ENCODE results near the gene PNLIPRP1.

Gene PNLIPRP1

DNA sequence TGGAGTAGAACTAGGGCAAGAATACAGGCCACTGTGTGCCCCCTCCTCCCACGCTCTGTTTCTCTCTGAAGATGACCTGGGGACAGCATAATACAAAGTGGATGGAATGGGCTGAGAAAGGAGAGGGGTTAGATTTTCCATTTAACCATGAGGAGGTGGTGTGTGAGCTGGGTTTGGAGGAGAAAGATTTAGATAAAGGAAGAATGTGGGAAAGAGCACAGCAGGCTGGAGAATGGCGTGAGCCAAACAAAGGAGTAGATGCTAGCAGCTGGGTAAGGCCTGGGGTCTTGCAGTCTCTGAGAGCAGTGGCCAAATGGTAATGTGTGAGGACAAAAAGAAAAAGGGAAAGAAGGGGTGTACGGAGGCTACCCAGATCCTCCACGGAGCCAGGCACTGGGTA, 38.6 kb downstream of the PNLIPRP1 start:
- no peak overlapping the region for H3K4me3 ChIP-seq (ENCODE audit: low read depth, low read length)
- TF ChIP-seq, protein P1, sequence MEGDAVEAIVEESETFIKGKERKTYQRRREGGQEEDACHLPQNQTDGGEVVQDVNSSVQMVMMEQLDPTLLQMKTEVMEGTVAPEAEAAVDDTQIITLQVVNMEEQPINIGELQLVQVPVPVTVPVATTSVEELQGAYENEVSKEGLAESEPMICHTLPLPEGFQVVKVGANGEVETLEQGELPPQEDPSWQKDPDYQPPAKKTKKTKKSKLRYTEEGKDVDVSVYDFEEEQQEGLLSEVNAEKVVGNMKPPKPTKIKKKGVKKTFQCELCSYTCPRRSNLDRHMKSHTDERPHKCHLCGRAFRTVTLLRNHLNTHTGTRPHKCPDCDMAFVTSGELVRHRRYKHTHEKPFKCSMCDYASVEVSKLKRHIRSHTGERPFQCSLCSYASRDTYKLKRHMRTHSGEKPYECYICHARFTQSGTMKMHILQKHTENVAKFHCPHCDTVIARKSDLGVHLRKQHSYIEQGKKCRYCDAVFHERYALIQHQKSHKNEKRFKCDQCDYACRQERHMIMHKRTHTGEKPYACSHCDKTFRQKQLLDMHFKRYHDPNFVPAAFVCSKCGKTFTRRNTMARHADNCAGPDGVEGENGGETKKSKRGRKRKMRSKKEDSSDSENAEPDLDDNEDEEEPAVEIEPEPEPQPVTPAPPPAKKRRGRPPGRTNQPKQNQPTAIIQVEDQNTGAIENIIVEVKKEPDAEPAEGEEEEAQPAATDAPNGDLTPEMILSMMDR (IDR thresholded peaks at IDR 0.05; ENCODE audit: borderline replicate concordance, insufficient read depth, low read depth, low read length): no peak

- H3K4me3 ChIP-seq (ENCODE audit: low read depth, low read length): no peak overlapping the region
- TF ChIP-seq, protein P1 (IDR thresholded peaks at IDR 0.05; ENCODE audit: borderline replicate concordance, insufficient read depth, low read depth, low read length): no peak
These were observed 39.3 kb downstream of the PNLIPRP1 start for GRCh38 chr10:116630020-116630419.

GRCh38 chr10:116631871-116632295, 41.1 kb downstream of the PNLIPRP1 start:
- TF ChIP-seq, protein P1 (IDR thresholded peaks at IDR 0.05; ENCODE audit: borderline replicate concordance, insufficient read depth, low read depth, low read length): no peak
- no peak overlapping the region for H3K4me3 ChIP-seq (ENCODE audit: low read depth, low read length)

GRCh38 chr10:116632596-116633215, 41.9 kb downstream of the PNLIPRP1 start:
- no peak overlapping the region for H3K4me3 ChIP-seq (ENCODE audit: low read depth, low read length)
- TF ChIP-seq, protein P1 (IDR thresholded peaks at IDR 0.05; ENCODE audit: borderline replicate concordance, insufficient read depth, low read depth, low read length): no peak

DNA sequence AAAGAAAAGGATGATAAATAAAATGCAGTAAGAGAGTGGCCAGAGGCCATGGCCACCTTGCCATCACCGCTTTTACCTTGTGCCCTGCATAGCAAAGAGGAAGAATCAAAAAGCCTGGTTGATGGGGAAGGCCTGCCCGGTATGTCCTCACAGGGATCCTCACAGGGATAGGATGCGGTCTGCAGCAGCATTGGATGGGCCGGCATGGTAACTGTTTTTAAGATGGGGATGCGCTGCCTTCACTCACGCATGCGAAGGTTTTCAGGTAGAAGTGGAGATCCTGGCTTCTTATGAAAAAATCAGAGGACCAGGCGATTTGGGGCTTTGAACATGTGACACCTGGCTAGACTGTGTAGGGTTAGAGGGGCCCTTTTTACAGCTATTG, 42.4 kb downstream of the PNLIPRP1 start:
- no peak overlapping the region for H3K4me3 ChIP-seq (ENCODE audit: low read depth, low read length)
- TF ChIP-seq, protein P1 (IDR thresholded peaks at IDR 0.05; ENCODE audit: borderline replicate concordance, insufficient read depth, low read depth, low read length): no peak

GRCh38 chr10:116634126-116634975, 43.6 kb downstream of the PNLIPRP1 start:
- TF ChIP-seq, protein P1 (IDR thresholded peaks at IDR 0.05; ENCODE audit: borderline replicate concordance, insufficient read depth, low read depth, low read length): no peak
- H3K4me3 ChIP-seq (ENCODE audit: low read depth, low read length): no peak overlapping the region

- no peak overlapping the region for H3K4me3 ChIP-seq (ENCODE audit: low read depth, low read length)
- TF ChIP-seq, protein P1 (IDR thresholded peaks at IDR 0.05; ENCODE audit: borderline replicate concordance, insufficient read depth, low read depth, low read length): no peak
These were observed 45.6 kb downstream of the PNLIPRP1 start for GRCh38 chr10:116636385-116636784.
